HG03378 (cell line): ENCODE measurements around the gene LRRC56.

Experiments used
- ATAC-seq: cut with Tn5 transposase; IDR thresholded peaks from one replicate; pipeline ENCODE4 v1.9.1; 2021; ENCODE audit warnings: mild to moderate bottlenecking, moderate library complexity; ENCODE audit not compliant: unreplicated experiment

Gene LRRC56

DNA sequence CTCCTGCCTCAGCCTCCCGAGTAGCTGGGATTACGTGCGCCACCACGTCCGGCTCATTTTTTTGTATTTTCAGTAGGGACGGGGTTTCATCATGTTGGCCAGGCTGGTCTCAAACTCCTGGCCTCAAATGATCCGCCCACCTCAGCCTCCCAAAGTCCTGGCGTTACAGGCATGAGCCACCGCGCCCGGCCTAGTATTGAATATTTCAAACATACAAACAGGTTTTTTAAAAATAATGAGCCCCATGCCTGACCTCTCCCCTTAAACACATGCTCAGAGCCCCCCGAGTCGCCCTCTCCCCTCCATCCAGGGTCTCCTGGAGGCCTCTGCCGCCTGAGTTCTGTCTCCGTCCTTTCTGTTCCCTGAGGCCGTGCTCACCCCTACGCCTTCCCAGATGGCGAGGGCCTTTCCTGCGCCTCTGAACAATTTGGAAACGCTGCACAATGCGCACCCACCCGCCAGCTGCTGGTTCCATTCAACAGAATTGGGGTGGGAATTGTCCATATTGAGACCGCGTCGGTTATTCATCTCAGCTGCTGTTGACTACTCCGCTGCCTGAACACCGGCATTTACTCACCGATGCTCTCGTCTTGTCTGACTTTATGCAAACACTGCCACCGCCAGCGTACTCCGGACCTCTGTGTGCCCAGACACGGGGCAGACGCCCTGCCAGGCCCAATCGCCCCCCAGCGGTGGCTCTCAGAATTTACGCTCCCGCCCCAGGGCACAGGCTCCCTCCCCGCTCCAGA is 16.7 kb upstream of the LRRC56 start:
- ATAC-seq, result no peak

DNA sequence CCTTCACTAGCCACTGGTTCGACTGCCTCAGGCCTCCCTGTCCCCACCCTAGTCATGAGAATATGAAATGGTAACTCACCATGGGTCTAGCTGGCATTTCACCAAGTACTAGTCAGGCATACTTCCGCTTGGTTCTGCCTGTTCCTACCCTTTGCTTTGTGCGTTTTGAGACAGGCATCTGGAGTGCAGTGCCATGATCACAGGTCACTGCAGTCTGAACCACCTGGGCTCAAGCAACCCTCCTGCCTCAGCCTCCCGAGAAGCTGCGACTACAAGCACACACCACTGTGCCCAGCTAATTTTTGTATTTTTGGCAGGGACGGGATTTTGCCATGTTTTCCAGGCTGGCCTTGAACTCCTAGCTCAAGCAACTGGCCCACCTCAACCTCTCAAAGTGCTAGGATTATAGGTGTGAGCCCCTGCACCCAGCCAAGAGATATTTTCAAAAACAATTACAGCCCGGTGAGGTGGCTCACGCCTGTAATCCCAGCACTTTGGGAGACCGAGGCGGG is 16.1 kb upstream of the LRRC56 start:
- no peak for ATAC-seq

DNA sequence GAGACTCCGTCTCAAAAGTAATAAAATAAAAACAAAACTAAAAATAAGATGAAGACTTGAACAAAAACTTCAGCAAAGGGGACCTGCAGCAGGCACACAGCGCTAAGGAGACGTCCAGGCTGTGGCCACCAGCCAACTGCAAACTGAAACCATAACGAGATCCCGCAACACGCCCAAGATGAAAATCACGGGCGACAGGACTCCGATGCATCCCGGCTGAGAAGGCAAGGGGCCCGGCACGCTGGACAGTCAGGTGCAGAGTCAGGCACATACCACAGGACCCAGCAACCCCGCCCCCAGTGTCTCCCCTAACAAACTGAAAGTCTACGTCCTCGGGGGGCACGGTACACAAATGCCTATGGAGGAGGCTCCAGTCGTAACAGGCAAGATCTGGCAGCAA is 11.1 kb upstream of the LRRC56 start:
- ATAC-seq, result no peak

DNA sequence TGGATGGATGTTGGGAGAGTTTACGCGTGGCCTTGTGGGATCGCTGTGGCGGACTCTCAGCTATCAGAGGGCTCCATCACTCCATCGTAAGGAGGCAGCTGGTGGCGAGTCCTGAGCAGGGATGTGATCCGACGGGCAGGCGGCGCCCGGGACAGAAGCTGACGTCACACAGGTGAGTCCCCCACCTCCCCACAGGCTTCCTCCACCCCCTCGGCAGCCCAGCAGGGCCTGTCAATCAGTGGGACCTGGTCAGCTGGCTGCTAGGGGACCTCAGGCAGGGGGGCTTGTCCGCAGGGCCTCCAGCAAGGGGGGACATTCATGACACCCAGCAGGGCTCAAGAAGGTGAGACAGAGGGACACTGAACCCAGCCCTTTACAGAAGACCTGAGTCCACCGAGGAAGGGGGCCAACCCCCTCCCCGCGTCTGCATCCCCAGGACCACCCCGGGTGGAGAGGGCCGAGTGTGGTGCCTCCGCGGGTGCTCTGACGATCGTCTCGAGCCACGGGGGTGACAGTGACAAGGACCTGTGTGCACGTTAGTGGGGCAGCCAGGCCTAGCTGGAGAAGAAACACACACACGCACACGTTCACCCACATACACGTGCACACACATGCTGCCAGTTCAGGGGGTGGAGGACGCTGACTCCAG is 9.0 kb upstream of the LRRC56 start:
- ATAC-seq, result no peak

DNA sequence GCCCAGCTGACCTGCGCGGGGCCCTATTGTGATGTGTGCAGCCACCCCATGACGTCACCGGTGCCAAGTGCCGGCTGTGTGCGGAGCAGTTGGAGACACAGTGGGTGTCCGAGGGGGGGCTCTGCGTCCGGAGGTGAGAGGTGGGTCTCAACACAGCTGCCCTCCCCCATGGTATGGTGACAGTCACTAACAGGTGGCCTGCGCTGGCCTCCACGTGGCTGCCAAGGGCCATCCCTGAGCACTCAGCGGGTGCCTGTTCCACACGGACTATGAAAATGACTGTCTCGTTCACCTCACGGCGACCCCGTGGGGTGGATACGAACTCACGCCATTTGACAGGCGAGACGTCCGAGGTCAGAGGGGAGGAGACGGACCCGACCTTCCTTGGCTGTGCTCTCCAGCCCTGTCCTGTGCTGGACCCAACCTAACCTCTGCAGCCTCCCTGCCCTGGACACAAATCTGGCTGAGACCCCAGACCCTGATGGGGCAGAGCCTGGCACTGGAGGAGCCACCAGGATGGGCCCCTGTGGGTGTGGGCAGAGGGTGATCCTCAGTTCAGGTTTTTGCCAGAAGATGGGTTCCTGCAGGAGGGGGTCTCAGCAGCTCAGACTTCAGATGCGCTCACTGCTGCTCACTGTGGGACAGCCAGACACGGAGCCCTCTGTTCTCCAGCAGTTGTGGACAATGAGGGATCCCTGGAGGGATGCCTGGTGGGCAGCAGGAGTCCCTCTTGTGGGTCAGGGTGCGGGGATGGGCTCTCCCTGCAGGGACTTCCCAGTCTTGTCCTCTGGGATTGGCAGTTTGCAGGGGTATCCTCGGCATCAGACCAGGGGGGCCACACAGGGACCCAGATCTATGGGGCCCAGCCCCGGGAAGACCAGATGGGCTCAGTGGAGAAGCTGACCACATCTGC is 8.3 kb upstream of the LRRC56 start:
- no peak for ATAC-seq

DNA sequence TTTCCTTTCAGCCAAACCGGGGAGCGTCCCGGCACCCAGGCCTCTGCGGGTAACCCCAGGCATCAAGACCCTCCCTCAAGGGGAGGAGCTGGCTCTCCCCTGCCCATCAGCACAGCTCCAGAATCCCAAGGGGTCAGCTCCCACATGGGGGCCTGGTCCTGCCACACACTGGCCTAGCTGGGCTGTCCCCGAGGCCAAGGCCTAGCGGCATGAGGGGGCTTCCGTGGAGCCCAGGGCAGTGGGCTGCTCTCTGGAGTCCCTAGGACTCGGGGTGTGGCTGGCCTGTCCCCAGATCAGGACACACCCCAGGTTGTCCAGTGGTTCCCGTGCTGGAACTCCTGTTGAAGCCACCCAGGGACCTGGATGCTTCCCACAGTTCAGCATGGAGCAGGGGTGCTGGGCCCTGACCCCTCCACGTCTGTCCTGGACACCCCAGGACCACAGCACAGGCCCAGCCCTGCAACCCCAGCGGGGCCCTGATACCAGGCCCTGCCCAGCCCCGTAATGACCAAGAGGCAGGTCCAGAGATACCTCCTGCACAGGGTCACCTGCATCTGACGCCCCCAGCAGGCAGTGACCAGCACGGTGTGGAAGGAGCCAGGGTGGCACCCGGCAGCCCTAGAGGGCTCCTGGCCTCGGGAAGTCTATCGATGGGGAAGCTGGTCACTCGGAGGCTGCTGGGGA is 7.5 kb upstream of the LRRC56 start:
- no peak for ATAC-seq

DNA sequence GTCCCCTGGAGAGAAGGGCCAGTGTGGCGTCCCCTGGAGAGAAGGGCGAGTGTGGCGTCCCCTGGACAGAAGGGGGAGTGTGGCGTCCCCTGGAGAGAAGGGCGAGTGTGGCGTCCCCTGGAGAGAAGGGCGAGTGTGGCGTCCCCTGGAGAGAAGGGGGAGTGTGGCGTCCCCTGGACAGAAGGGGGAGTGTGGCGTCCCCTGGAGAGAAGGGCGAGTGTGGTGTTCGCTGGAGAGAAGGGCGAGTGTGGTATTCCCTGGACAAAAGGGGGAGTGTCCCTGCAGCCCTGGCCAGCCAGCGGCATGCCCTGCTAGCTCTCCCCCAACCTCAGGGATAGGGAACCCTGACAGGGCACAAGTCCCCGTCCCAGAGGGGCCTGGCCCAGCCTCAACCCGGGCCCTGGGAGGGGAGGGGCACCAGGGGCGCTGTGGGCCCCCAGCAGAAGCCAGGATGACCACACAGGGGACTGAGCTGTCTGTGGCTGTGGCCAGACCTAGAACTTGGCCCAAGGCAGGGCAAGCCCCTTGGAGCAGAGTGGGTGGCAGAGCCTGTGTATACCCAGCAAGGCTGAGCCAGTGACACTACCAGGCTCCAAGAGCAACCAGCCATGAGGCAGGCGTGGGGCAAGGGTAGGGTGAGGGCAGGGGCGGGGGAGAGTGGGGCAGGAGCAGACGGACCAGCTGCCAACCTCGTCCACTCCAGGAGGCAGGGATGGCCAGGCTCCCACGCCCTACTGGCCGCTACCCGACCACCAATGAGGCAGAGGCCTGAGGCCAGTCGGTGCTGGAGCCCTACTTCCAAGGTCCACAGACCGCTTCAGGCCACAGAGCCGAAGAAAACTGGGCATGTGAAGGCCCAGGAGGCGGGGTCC is 6.1 kb upstream of the LRRC56 start:
- ATAC-seq, result no peak

DNA sequence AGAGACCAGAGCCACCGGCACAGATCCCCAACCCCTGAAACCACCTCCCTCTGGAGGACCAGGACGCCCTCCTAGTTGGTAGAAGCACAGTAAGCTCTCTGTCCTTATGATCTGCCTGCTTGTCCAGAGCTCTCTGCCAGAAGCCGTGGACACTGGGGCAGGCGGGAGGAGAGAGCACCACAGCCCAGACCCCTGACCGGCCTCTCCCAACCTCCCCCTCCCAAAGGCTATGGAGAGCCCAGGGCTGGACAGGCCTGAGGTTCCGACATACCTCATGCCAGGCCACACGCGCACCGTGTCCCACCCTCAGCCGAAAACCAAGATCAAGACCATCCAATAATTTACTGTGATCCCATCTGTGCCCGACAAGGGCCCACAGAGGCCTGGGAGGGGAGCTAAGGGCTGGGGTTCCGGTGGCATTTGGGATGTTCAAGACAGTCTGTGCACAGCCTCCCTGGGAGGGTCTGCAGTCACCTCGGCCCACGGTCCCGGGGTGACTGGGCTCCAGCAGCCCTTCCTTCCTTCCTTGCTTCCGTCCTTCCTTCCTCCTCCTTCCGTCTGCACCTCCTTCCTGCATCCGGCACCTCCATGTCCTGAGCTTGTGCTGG is 5.3 kb upstream of the LRRC56 start:
- ATAC-seq, result no peak

DNA sequence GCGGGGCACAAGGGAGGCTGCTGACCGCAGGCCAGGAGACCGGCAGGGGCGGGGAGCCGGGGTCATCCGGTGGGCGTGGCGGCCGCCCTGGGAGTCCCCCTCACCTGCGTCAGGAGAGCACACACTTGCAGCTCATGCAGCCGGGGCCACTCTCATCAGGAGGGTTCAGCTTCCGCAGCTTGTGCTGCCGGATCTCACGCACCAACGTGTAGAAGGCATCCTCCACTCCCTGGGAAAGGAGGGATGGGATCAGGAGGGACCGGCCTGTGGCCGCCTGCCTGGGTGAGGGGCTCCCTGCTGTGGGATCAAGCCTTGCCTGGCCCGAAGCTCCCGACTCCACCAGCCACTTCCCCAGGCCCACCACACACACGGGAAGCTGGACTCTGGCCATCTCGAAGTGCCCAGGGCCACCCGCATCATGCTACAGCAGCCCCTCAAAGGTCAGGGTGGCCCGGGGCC is 4.8 kb upstream of the LRRC56 start:
- no peak for ATAC-seq

DNA sequence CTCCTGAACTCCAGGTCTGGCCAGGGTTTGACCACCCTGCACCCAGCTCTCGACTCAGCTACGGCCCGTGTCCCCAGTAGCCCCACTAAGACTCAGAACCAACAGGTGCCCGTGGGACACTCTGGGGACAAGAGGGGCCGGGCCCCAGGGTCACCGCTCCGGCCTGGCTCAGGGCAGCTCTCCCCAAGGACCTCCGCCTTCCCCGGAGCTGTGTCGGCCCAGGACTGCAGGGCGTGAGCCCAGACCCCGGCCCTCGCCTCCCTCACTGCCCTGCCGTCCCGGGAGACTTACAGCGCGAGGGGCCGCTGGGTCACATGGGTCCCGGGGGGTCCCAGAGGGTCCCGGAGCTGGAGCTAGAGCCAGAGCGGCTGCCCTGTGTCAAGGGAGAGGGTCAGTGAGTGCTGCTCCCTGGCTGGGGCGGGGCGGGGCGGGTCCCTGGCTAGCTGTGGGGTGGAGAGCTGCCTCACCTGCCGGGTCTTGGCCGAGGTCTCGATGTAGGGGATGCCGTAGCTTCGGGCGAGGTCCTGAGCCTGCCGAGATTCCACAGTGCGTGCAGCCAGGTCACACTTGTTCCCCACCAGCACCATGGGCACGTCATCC is 4.2 kb upstream of the LRRC56 start:
- no peak for ATAC-seq

DNA sequence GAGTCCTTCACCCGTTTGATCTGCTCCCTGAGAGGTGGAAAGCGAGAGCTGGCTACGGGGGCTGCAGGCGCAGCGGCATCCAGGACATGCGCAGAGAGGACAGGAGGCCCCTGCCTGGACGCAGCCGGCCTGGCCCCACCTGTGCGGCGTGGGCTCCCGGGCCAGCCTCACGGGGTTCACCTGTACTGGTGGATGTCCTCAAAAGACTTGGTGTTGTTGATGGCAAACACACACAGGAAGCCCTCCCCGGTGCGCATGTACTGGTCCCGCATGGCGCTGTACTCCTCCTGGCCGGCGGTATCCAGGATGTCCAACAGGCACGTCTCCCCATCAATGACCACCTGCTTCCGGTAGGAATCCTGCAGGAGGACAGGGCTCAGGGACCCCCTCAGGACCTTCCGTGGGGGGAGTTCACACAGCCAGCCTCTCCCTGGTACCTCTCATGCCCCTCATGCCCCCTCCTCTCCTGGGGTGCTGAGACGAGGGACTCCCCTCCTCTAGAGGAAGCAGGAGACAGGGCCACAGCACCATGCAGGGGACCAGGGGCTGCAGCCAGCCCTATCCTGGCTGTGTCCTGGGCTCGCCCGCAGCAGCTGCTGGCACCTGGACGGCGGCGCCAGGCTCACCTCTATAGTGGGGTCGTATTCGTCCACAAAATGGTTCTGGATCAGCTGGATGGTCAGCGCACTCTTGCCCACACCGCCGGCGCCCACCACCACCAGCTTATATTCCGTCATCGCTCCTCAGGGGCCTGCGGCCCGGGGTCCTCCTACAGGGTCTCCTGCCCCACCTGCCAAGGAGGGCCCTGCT is 3.5 kb upstream of the LRRC56 start:
- no peak for ATAC-seq

DNA sequence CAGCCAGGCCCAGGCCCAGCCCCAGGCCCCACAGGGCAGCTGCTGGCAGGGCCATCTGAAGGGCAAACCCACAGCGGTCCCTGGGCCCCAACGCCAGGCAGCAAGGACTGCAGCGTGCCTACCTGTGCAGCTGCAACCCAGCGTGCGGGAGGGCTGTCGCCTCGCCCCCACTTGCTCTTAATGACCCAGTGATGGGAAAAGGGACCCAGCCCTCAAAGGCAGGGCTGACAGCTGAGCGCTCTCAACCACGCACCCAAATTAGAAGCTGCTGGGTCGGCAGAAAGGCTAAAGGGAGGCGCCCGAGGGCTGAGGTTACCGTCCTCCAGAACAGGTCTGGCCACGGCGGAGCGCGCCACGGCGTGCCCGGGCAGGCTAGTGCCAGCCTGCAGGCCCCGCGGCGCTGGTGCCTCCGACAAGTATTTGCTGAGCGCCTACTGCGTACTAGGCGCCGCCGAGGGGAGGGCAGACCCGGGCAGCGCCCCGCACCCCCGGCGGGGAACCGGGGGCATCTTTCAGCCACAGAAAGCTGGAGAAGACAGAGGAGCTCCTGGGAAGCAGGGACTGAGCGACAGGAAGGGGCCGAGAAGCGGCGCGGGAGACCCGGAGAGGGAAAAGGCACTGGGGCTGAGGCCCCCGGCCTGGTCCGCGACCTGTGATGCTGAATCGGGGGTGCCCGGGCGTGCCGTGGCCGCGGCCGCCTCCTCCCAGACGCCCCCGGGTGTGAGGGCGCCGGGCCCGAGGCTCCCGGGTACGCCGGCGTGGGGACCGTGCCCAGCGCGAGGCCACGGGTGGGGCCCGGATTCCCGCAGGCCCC is 2.7 kb upstream of the LRRC56 start:
- no peak for ATAC-seq

DNA sequence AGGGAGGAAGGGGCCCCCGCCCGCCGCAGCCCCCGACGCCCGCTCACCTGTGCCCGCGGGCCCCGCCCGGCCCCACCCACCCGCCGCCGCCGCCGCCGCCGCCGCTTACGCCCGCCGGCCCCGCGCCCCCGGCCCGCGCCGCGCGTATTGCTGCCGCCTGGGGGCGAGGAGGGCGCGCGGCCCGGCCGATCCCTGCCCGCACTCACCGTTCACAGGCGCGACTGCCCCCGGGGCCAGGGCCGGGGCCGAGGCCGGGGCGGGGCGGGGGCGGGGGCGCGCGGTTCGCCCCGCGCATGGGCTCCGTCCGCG is 2.2 kb upstream of the LRRC56 start:
- ATAC-seq, result no peak

DNA sequence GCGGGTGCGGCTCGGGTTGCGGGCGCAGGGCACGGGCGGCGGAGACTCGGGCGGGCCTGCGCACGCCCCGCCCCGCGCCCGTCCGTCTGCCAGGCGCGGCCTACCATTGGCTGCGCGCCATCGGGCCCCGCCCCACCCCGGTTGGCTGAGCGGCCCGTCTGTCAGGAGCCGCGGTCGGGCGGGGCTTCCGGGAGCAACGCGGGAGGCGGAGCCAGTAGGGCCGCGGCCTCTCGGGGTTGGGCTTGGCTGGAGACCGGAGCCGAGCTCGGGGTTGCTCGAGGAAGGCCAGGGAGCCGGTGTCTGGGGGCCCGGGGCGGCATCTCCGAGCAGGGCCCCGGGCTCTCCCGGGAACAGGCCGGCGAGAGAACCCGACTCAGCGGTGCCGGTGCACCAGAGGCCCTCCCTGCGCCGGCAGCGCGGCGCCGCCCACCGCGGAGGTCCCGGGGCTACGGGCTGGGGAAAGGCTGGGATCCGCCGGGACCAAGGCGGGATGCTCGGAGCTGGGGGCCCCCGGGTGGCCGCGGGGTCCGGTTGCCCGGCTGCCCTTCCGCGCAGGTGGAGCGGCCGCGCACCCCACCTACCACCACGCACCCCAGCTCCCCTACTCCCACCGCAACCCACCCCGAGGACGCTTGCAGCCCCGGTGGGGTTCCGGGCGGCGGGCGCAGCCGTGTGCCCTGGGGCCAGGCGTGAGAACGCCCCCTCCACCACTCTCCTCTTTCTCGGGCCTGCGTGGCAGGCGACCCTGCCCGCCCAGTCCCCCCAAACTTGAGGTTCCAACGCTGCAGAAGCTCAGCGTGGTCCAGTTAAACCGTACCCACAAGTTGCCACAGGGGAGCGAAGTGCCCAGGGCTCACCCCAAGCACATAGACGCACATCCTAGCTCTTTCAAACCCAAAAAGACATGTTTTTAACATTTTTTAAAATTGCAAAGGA is 1.5 kb upstream of the LRRC56 start, which contains the start of gene HRAS:
Gene HRAS (minus strand): TSS at position 58 of the 936 bp plus-strand sequence.
- peak; percentile 38 for ATAC-seq

DNA sequence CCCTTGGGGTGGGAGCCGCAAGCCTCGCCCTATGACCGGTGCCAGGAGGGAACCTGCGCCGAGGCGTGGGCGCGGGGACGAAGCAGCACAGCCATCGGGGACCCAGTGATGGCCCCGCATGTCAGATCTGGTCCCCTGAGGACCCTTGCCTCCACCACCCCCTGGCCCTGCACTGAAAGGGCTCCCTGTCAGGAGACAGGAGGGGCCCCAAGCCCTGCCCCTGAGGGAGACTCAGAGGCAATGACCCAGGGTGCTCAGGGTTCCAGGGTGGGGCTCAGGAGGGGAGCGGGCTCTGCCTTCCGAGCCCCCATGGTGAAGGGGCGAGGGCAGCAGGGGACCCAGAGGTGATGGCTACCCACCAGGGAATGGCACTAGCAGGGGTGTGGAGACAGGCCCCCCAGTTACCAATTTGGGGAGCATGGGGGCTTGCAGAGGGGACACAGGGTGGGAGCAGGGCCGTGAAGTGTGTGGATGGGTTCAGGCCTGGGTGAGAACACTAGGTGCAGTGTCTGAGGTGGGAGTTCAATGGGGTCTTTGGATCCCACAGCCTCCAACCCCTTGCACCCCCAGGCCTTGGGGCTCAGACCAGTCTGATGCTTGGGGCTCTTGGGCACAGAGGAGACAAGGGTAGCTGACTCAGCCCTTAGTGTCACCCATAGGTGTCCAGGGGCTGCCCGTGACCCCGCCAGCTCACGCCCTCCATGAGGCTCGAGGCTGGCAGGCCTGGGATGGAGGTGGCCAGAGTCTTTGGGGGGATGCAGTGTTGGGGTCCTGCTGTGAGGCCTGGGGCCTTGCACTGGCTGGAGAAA is 499 bp downstream of the LRRC56 start:
- ATAC-seq, result no peak
